Fibroblast of peridontal ligament (primary cell): ENCODE measurements around the gene PRC1.
"Not testable (repeated sequence)": the region's sequence is repeated elsewhere in the genome, so short reads cannot be mapped to it uniquely, and the experiment has no call there.

Experiments used
- DNase-seq: peaks from one replicate; pipeline ENCODE4 v3.0.0-alpha.2; 2010; ENCODE audit errors: extremely low read depth

The PRC1 gene

GRCh38 chr15:90994417-90995311 is at the start of gene PRC1:
PRC1 (minus strand) TSS chr15:90994535; CDS start chr15:90994417, 118 bp downstream.
- DNase-seq = peak; percentile 95

GRCh38 chr15:91043202-91043874 is 49.0 kb upstream of the PRC1 start:
- no peak for DNase-seq

- DNase-seq = peak; percentile 16
These were observed 46.5 kb upstream of the PRC1 start for GRCh38 chr15:91040856-91041255.

- DNase-seq = no peak
These were observed 45.7 kb upstream of the PRC1 start for GRCh38 chr15:91039996-91040395.

GRCh38 chr15:91032919-91033803 is 38.8 kb upstream of the PRC1 start:
- DNase-seq = no peak

- DNase-seq = no peak
These were observed 37.5 kb upstream of the PRC1 start for GRCh38 chr15:91031796-91032195.

GRCh38 chr15:91027677-91028076 is 33.3 kb upstream of the PRC1 start:
- DNase-seq = no peak

- DNase-seq = no peak
These were observed 29.4 kb upstream of the PRC1 start for GRCh38 chr15:91023720-91024119.

- DNase-seq = no peak
These were observed 28.4 kb upstream of the PRC1 start for GRCh38 chr15:91022832-91023129.

GRCh38 chr15:91022075-91022831 is 27.9 kb upstream of the PRC1 start, which contains the start of gene VPS33B:
VPS33B (minus strand) TSS chr15:91022594; CDS start chr15:91022249, 345 bp downstream.
- DNase-seq = peak; percentile 81

GRCh38 chr15:91021516-91022074 is 27.3 kb upstream of the PRC1 start:
- DNase-seq = peak; percentile 12

GRCh38 chr15:91018158-91018557 is 23.8 kb upstream of the PRC1 start:
- no peak for DNase-seq

GRCh38 chr15:91017716-91018115 is 23.4 kb upstream of the PRC1 start:
- no peak for DNase-seq

- DNase-seq = not testable (repeated sequence)
These were observed 19.4 kb upstream of the PRC1 start for GRCh38 chr15:91013701-91014100.

GRCh38 chr15:91007266-91007665 is 12.9 kb upstream of the PRC1 start:
- DNase-seq = no peak

GRCh38 chr15:91001209-91001608 is 6.9 kb upstream of the PRC1 start:
- DNase-seq = no peak

- no peak for DNase-seq
These were observed 4.4 kb upstream of the PRC1 start for GRCh38 chr15:90998737-90999136.

- no peak for DNase-seq
These were observed 297 bp downstream of the PRC1 start for GRCh38 chr15:90994059-90994416.

GRCh38 chr15:90991587-90992285 is 2.6 kb downstream of the PRC1 start:
- DNase-seq = no peak

- no peak for DNase-seq
These were observed 3.9 kb downstream of the PRC1 start for GRCh38 chr15:90990446-90990845.
